GM18520 (cell line): ENCODE measurements around the gene CLCN4.

Experiments
- ATAC-seq: cut with Tn5 transposase; IDR thresholded peaks from one replicate; pipeline ENCODE4 v1.9.1; 2021; ENCODE audit not compliant: unreplicated experiment

CLCN4 gene

DNA sequence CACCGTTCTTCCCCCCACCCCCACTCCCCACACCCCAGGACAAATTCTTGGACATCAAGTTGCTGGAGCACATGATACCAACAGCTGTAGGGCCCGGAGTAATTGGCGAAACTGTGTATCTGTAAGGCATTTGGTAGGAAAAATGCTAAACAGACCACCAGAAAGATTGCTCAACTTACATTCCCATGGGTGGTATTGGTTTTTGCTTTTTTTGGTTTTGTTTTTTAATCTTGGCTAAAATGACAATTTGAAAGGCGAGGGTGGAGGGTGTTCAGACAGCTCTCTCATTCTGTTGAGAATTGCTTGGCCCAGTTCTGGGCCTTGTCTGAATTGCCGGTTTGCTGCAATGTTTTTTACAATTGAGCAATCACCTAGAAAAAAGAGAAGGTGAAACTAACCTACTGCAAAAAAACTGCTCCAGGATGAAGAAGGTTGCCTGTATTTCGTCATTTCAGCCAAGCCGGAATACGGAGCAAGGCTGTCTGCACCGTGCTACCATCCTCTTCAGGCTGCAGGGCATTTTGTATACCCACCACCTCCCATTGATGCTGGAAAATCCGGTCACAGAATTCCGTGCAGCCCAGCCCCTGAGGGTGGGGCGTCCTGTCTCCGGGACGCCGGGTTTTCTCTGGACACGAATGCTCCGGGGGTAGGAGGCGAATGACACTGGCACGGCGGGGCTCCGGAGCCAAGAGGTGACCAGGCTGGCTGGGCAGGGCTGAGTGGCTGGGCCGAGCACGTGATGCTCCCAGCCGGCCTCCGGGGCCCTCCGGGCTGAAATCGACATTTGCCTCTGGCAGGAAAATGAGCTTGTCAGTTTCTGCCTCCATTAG is at the start of gene CLCN4:
Gene CLCN4 (plus strand): TSS at position 777 of the 833 bp plus-strand sequence. CDS start 28,058 bp downstream, outside the sequence.
- ATAC-seq, result no peak

GRCh38 chrX:10107483-10107882 is 49.3 kb upstream of the CLCN4 start:
- ATAC-seq, result no peak

DNA sequence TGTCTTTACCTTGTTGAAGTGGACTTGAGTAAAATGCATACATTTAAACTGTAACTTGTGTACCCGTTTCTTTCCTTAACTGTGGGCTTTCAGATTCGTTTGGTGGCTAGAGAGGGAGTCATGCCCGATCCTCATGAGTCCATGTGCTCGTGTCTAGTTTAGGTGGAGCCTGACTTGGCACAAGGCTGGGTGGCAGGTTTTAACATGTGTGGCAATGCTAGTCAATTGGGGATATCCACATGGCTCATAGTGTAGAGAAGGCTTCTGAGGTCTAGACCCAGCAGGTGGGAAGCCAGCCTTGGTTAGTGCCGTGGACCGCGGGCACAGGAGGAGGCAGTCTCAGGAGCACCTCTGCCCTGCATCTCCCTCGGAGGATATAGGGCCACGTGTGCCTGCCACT is 48.5 kb upstream of the CLCN4 start:
- ATAC-seq, result no peak

- ATAC-seq, result no peak
These were observed 47.1 kb upstream of the CLCN4 start for GRCh38 chrX:10109695-10110094.

DNA sequence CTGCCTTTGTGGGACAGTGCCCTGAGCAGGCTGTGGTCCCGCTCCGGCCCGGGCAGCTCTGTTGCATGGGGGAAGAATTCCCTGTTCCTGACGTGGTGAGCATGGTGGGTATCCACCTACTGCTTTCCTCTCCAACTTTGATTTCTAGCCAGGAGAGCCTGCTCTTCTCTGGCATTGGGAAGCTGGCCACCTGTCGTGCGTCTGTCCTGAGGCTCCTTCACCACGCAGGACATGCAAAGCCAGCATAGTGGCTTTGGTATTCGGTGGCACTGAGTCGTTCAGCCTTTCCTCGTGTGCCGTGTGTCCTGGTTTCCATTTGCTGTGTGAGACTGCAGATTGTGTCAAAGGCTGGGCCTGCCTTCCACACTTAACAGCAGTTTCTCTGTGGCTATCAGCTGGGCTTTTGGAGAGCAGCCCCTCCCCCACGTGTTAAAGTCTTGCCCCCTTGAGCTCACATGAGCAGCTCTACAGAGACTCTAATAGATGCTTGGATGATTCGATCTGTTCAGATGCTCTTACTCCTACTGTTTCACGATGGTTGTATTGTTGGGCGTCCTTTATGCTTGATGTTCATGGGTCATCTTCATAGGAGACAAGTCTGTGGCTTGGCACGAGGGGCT is 46.3 kb upstream of the CLCN4 start:
- no peak for ATAC-seq

DNA sequence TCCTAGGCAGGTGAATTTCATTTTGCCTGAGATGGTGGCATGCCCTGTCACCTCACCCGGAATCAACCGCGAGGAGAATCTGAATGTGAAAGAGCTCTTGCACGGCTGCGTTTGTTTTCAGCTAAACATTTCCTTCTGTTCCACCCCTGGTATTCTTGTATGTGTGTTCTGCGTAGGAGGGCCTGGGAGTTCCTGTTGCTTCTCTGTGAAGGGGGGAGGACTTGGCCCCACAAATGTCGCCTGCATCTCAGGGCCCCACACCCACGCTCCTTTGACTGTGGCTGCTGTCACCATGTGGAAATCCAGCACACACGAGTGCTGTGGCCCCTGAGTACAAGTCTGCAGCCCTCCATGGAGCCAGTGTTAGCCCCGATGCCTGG is 45.8 kb upstream of the CLCN4 start:
- peak; percentile 16 for ATAC-seq

GRCh38 chrX:10111364-10112148 is 45.2 kb upstream of the CLCN4 start:
- peak; percentile 44 for ATAC-seq

DNA sequence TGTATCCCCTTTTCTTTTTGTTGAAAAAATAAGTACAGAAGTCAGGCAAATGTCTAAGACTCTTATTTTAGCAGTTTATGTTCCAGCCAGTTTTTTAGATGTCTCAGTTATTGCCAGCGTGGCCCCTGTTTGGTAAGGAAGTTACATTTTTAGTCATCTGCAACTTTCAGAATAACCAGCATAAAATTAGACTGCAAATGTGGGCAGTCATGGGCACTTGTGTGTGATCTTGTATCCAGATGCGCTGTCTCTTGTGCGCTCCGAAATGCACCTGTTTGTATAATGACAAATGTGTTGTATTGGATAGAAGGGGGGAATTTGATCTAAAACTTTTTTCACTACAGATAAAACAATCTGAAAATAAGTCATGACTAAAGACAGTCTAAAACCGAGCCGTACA is 44.3 kb upstream of the CLCN4 start:
- no peak for ATAC-seq

GRCh38 chrX:10115082-10115481 is 41.7 kb upstream of the CLCN4 start:
- ATAC-seq, result no peak

DNA sequence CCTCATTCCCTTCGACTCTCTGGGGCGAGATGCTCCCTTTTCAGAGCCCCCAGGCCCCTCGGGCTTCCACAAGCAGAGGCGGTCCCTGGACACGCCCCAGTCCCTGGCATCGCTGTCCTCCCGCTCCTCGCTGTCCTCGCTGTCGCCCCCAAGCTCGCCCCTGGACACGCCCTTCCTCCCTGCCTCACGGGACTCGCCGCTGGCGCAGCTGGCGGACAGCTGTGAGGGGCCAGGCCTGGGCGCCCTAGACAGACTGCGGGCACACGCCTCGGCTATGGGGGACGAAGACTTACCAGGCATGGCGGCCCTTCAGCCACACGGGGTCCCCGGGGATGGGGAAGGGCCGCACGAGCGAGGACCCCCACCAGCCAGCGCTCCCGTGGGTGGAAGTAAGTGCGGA is 39.5 kb upstream of the CLCN4 start:
- ATAC-seq, result no peak

DNA sequence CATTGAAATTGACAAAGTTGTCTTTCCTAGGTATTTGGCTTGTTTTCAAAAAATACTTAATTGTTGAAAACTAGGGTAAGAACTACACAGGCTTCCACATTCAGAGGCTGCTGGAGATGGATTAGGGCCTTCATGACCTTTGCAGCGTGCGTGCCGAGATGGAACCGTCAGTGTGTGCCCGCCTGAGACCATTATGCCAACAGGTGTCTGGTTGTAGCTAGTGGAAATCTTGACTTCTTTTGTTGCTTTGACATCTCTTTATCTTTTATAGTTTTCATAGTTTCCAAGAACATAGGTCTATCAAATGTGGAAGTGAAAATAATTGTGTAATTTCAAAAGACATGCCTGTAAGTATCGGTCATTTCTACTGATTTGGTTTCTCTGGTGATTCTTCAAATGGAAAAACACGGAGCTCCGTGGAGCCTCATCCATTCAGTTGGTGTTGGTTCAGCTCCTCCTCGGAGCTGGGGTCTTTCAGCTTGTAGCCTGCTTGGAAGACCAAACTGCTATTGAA is 38.9 kb upstream of the CLCN4 start:
- no peak for ATAC-seq

- ATAC-seq, result no peak
These were observed 38.2 kb upstream of the CLCN4 start for GRCh38 chrX:10118530-10118929.

DNA sequence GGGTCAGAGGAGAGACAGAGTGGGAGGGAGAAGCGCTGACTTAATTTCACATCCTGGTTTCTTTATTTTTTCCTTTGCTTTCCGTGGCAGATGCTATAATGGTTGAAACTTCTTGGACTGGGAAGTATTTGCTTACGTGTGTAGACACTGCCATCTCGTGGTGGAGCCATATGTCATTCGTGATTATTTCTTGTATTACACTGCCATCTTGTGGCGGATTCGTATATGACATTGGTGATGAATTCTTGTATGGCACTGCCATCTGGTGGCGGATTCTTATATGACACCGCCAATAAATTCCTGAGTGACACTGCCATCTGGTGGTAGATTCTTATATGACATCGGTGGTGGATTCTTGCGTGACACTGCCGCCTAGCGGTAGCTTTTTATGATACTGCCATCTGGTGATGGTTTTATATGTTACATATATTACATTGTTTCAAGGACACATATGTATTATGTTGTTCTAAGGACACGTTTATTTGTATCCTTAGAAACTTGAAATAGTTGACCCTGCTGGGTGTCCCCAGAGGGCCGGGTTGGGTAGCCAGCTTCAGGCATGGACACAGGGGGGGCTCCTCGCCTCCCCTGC is 37.3 kb upstream of the CLCN4 start:
- ATAC-seq, result peak; percentile 56

DNA sequence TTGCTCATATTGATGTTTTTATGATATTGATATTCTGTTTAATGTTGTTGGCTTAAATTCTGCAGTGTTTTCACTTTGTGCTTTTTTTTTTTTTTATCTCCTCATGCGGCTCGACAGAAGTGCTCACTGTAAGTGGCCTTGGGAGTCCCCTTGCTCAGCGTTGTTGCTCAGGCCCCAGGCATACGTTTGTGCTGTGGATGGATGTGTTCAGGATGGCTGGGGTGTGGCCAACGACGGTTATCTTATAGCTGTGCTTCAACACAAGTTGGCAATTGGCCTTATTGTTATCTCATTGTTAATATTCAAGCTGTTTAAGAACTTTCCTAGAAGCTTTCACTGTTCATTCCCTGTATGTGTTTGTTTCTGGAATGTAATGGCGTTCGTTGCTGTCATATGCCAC is 36.4 kb upstream of the CLCN4 start:
- no peak for ATAC-seq

GRCh38 chrX:10120828-10121227 is 35.9 kb upstream of the CLCN4 start:
- ATAC-seq, result no peak

- ATAC-seq, result peak; percentile 57
These were observed 35.0 kb upstream of the CLCN4 start for GRCh38 chrX:10121787-10122186.

DNA sequence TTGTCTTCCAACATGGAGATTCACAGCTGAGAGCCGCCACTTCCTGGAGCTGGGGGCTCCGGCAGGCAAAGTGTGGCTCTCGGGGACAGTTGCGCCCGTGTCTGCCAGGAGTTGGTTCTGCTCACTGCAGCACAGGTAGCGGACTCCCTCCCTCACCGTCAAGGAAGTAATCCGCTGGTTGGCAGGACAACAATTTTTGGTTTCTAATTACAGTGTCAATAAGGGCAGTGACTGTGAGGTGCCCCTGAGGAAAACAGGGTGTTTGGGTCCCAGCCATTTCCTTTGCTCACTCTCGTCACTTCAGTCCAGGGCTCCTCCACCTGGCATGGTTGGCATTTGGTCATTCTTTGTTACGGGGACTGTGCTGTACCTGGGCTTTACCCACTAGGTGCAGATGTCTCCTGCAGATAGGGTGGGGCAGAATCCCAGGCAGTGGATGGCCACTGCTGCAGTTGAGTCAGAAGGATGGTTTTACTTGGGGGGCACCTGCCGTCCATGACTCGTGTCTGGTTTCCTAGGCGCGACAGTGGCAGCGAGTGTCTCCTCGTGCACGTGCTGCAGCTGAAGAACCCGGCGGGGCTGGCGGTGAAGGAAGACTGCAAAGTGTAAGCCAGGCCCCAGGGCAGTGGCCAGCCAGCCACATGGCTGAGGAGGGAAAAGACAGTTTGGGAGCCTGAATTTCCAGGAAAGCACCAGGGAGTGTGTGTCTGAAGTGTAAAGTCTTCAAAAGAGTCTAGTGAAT is 32.1 kb upstream of the CLCN4 start:
- no peak for ATAC-seq

GRCh38 chrX:10125248-10125615 is 31.5 kb upstream of the CLCN4 start:
- ATAC-seq, result no peak

DNA sequence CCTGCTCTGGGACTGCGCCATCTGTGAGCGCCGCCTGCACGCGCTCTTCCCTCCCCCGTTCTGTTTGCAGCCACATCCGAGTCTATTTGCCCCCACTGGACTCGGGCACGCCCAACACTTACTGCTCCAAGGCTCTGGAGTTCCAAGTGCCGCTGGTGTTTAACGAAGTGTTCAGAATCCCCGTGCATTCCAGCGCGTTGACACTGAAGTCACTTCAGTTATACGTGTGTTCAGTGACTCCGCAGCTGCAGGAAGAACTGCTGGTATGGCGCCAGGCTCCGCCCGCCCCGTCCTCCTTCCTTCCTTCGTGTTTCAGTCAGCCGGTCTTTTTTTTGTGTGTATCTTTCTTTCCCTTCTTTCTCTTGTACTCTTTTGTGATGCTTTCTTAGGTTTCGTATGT is 30.7 kb upstream of the CLCN4 start:
- ATAC-seq, result no peak

DNA sequence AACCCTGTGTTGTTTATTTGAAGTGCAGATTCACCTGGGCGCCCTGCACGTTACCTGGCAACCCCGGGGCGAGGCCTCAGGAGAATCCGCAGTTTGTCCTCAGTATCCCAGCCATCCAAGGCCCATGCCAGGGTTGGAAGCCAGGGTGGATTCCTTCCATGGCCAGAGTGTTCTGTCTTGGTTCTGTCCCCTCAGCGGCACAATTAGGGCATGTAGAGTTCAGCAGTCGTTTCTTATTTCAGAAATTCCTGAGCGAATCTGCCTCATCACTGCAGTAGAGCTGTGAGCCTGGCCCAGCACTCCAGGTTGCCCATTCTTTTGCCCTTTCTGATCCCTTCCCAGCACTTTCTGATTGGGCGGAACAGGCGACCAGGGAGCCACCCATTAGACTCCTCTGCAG is 29.9 kb upstream of the CLCN4 start:
- ATAC-seq, result no peak

DNA sequence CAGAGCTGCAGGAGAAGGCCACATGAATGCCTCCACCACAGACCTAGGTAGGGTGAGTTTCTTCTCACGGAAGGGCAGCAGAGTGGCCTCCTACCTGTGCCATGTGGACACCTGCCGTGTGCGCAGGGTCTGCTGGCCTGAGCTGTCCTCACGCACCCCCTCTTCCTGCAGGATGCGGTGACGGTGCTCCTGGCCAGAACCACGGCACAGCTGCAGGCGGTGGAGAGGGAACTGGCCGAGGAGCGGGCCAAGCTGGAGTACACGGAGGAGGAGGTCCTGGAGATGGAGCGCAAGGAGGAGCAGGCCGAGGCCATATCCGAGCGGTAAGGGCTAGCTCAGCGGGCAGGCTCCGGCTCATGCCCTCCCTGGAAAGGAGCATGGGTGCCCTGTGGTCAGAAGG is 28.4 kb upstream of the CLCN4 start:
- ATAC-seq, result no peak
